Suprapubic skin (tissue), 3 donors: ENCODE measurements around the gene FTCDNL1.

ENCODE experiments used
- CTCF ChIP-seq, 2 donors: fragments of 200-600 bp in 1 of 2; fragments of 450-650 bp in 1 of 2; sonication (generic) in 1 of 2; IDR thresholded peaks; one replicate each; pipeline ENCODE4 v1.5.1; 2016 to 2019; ENCODE audit warnings: antibody characterized with exemption in 2 of 2, mild to moderate bottlenecking in 1 of 2, moderate library complexity in 1 of 2
- EP300 ChIP-seq: sonication (generic); formaldehyde crosslinking; IDR thresholded peaks from one replicate; pipeline ENCODE4 v1.6.1; 2017; ENCODE audit warnings: antibody characterized with exemption
- POLR2A ChIP-seq, 2 donors: fragments of 450-650 bp; IDR thresholded peaks; one replicate each; pipeline ENCODE4 v1.6.1; 2017; ENCODE audit warnings: antibody characterized with exemption in 2 of 2, mild to moderate bottlenecking in 2 of 2, moderate library complexity in 2 of 2

GRCh38 chr2:199710551-199710950 lies 140.4 kb downstream of the FTCDNL1 start:
- TF ChIP-seq CTCF (IDR thresholded peaks at IDR 0.05): no peak
- no peak for TF ChIP-seq POLR2A (IDR thresholded peaks at IDR 0.05)
- no peak for TF ChIP-seq EP300
